GM12878 (cell line): ENCODE data around the gene NDOR1. TPM values are rescaled to one million over a fixed set of nuclear protein-coding genes. Genes with fewer than 3 reads are reported as not detected.

Experiments
- E2F8 ChIP-seq: fragments of 450-650 bp; IDR thresholded peaks from 2 replicates; pipeline ENCODE4 v1.6.1; 2018; ENCODE audit warnings: mild to moderate bottlenecking, low read depth, moderate library complexity; ENCODE audit not compliant: partially characterized antibody
- EP300 ChIP-seq, 2 experiments: fragments of 150-350 bp in 1 of 2; IDR thresholded peaks; 2 replicates each; pipeline ENCODE4 v1.6.1; 2011 to 2012; ENCODE audit warnings: low read depth in 2 of 2, low read length in 2 of 2, borderline replicate concordance in 1 of 2, improper control_type of control experiment in 1 of 2, inconsistent platforms in 1 of 2; ENCODE audit not compliant: control insufficient read depth in 1 of 2
- EZH2 ChIP-seq: IDR thresholded peaks from 2 replicates; pipeline ENCODE4 v1.6.1; 2012; ENCODE audit warnings: low read depth, mild to moderate bottlenecking, control low read depth, inconsistent platforms, low read length, borderline replicate concordance; ENCODE audit not compliant: control insufficient read depth
- FOXK2 ChIP-seq: fragments of 450-650 bp; IDR thresholded peaks from 2 replicates; pipeline ENCODE4 v1.6.1; 2017; ENCODE audit warnings: mild to moderate bottlenecking, moderate library complexity
- GATAD2B ChIP-seq: fragments of 450-650 bp; conservative IDR thresholded peaks from 2 replicates; pipeline ENCODE4 v1.6.1; 2017; ENCODE audit warnings: low read depth, mild to moderate bottlenecking, moderate library complexity
- HDAC6 ChIP-seq: fragments of 200-600 bp; sonication (generic); IDR thresholded peaks from one replicate; pipeline ENCODE4 v1.8.0; 2017; ENCODE audit warnings: antibody characterized with exemption; ENCODE audit not compliant: unreplicated experiment
- IRF5 ChIP-seq: fragments of 450-650 bp; IDR thresholded peaks from 2 replicates; pipeline ENCODE4 v1.6.1; 2017; ENCODE audit warnings: borderline replicate concordance
- NFXL1 ChIP-seq: fragments of 450-650 bp; IDR thresholded peaks from 2 replicates; pipeline ENCODE4 v1.6.1; 2017; ENCODE audit warnings: antibody characterized with exemption, mild to moderate bottlenecking, borderline replicate concordance
- NR2C2 ChIP-seq: IDR thresholded peaks from 2 replicates; pipeline ENCODE4 v1.6.1; 2011; ENCODE audit warnings: borderline replicate concordance, low read depth; ENCODE audit not compliant: control insufficient read depth, insufficient read length
- NR2F1 ChIP-seq: fragments of 450-650 bp; conservative IDR thresholded peaks from 2 replicates; pipeline ENCODE4 v1.6.1; 2017; ENCODE audit warnings: mild to moderate bottlenecking
- PML ChIP-seq: IDR thresholded peaks from 2 replicates; pipeline ENCODE4 v1.6.1; 2012; ENCODE audit warnings: low read length, inconsistent platforms
- RAD51 ChIP-seq: fragments of 450-650 bp; IDR thresholded peaks from 2 replicates; pipeline ENCODE4 v1.6.1; 2016; ENCODE audit warnings: moderate library complexity, mild to moderate bottlenecking, inconsistent platforms
- RELA ChIP-seq: fragments of 450-650 bp; IDR thresholded peaks from 2 replicates; pipeline ENCODE4 v1.8.0; 2014; ENCODE audit warnings: borderline replicate concordance; ENCODE audit not compliant: partially characterized antibody
- STAT3 ChIP-seq: IDR thresholded peaks from 2 replicates; pipeline ENCODE4 v1.6.1; 2011; ENCODE audit warnings: low read depth, low read length, improper control_type of control experiment
- TCF12 ChIP-seq: IDR thresholded peaks from 2 replicates; pipeline ENCODE4 v1.6.1; 2011; ENCODE audit warnings: low read depth, mild to moderate bottlenecking, low read length
- TCF3 ChIP-seq: IDR thresholded peaks from 2 replicates; pipeline ENCODE4 v1.6.1; 2012; ENCODE audit warnings: low read depth, mild to moderate bottlenecking, low read length, borderline replicate concordance; ENCODE audit not compliant: insufficient read depth
- ZSCAN29 ChIP-seq: fragments of 450-650 bp; IDR thresholded peaks from 2 replicates; pipeline ENCODE4 v1.6.1; 2017; ENCODE audit warnings: mild to moderate bottlenecking, moderate library complexity
- polyA plus RNA-seq, 11 experiments: library from polyadenylated mRNA; depleted of rRNA in 4 of 11; unstranded in 6 of 11; stranded (reverse) in 5 of 11; fragments of >200 nt; fragmentation: Nextera tagmentation in 4 of 11; fragmentation: Illumina TruSeq in 1 of 11; extraction: Ambion mirVana in 4 of 11; extraction: Trizol in 1 of 11; gene quantifications; 1 replicate in 1 of 11; 2 replicates in 10 of 11; pipeline versions ENCODE4 v1.2.1 to v1.2.3, GENCODE V29; 2011 to 2016; ENCODE audit warnings: inconsistent platforms in 2 of 11, missing spikeins in 2 of 11, low read depth in 1 of 11
- total RNA-seq, 4 experiments: library from RNA; depleted of rRNA in 3 of 4; stranded (reverse); fragments of >200 nt in 3 of 4; fragmentation: Illumina TruSeq in 1 of 4; extraction: Trizol in 1 of 4; gene quantifications; 2 replicates each; pipeline versions ENCODE4 v1.2.1 to v1.2.3, GENCODE V29; 2013 to 2021
- TF ChIP-seq, protein P1 (sequence below): IDR thresholded peaks from 2 replicates; pipeline ENCODE4 v1.6.1; 2012; ENCODE audit warnings: low read depth, low read length, improper control_type of control experiment
- TF ChIP-seq, protein P2 (sequence below): IDR thresholded peaks from 2 replicates; pipeline ENCODE4 v1.6.1; 2011; ENCODE audit warnings: mild to moderate bottlenecking, low read depth, low read length, moderate library complexity; ENCODE audit not compliant: insufficient replicate concordance
- TF ChIP-seq, protein P3 (sequence below): fragments of 150-350 bp; IDR thresholded peaks from 2 replicates; pipeline ENCODE4 v1.6.1; 2014; ENCODE audit warnings: mild to moderate bottlenecking, low read depth, low read length

Gene NDOR1
- total and polyA plus RNA-seq, 10 of the 15 experiments (the other 5 are each of a cell fraction or from before 2014, with no cell fraction given) = 0.04 to 32.9 (median 11.1) TPM

- TF ChIP-seq E2F8 (no peak), NR2F1 (peak; percentile 88), STAT3 (no peak), EZH2 (no peak), NFXL1 (0 out of 2 replicates have a peak, but pooled peaks have one; percentile 54), IRF5 (no peak), RAD51 (peak; percentile 44; the same call in 1 of the 2 replicates), EP300 (IDR thresholded peaks at IDR 0.05; ENCODE audit: borderline replicate concordance in 1 of 2, control insufficient read depth in 1 of 2, low read depth in 2 of 2, low read length in 2 of 2) (no peak), ZSCAN29 (0 out of 2 replicates have a peak, but pooled peaks have one; percentile 40), NR2C2 (no peak), TCF12 (0 out of 2 replicates have a peak, but pooled peaks have one; percentile 44), TCF3 (no peak), HDAC6 (no peak), PML (peak; percentile 45; the same call in 1 of the 2 replicates), GATAD2B (peak; percentile 74), FOXK2 (no peak), RELA (peak; percentile 20)
- TF ChIP-seq, protein P1, sequence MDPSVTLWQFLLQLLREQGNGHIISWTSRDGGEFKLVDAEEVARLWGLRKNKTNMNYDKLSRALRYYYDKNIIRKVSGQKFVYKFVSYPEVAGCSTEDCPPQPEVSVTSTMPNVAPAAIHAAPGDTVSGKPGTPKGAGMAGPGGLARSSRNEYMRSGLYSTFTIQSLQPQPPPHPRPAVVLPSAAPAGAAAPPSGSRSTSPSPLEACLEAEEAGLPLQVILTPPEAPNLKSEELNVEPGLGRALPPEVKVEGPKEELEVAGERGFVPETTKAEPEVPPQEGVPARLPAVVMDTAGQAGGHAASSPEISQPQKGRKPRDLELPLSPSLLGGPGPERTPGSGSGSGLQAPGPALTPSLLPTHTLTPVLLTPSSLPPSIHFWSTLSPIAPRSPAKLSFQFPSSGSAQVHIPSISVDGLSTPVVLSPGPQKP = no peak
- TF ChIP-seq, protein P2, sequence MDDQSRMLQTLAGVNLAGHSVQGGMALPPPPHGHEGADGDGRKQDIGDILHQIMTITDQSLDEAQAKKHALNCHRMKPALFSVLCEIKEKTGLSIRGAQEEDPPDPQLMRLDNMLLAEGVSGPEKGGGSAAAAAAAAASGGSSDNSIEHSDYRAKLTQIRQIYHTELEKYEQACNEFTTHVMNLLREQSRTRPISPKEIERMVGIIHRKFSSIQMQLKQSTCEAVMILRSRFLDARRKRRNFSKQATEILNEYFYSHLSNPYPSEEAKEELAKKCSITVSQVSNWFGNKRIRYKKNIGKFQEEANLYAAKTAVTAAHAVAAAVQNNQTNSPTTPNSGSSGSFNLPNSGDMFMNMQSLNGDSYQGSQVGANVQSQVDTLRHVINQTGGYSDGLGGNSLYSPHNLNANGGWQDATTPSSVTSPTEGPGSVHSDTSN = peak; percentile 48
- TF ChIP-seq, protein P3, sequence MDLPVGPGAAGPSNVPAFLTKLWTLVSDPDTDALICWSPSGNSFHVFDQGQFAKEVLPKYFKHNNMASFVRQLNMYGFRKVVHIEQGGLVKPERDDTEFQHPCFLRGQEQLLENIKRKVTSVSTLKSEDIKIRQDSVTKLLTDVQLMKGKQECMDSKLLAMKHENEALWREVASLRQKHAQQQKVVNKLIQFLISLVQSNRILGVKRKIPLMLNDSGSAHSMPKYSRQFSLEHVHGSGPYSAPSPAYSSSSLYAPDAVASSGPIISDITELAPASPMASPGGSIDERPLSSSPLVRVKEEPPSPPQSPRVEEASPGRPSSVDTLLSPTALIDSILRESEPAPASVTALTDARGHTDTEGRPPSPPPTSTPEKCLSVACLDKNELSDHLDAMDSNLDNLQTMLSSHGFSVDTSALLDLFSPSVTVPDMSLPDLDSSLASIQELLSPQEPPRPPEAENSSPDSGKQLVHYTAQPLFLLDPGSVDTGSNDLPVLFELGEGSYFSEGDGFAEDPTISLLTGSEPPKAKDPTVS = no peak
Measured at GRCh38 chr9:137200311-137201204, 4.9 kb upstream of the NDOR1 start, which contains the start of gene TPRN (continued).
